Measurements from ENCODE around the gene USP24. TPM values are rescaled to one million over a fixed set of nuclear protein-coding genes. Genes with fewer than 3 reads are reported as not detected.

The USP24 gene
- total and polyA plus RNA-seq, 7 experiments from 2014 or later, result 4.7 to 91.4 (median 71.7) TPM

DNA sequence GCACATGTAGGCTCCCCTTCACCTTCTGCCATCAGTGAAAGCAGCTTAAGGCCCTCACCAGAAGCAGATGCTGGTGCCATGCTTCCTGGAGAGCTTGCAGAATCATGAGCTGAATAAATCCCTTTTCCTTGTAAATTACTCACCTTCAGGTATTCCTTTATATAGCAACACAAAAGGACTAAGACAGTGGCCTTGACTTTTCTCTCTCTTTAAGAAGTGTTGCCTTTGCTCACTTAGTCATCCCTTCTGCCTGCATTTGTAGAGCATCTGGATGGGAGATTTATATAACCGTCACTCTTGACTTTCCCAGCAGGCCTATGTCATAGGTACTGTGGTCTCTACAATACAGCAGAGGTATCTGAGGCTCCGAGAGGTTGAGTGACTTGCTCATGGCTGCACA, 172.2 kb downstream of the USP24 start:
- no peaks in the 10 kb centered on the region for H3K9me3 Mint-ChIP-seq
- Histone ChIP-seq H3K4me3 (ENCODE audit: low read length) (no peak overlapping the region), H3K36me3 (ENCODE audit: control insufficient read depth in 2 of 3, insufficient read depth in 3 of 3, low read length in 3 of 3) (no peaks in the 10 kb centered on the region), H3K27ac (ENCODE audit: low read depth, low read length) (no peak overlapping the region), H3K9me3 (ENCODE audit: control insufficient read depth in 2 of 3, low read length in 3 of 3) (no peaks in the 10 kb centered on the region), H3K4me1 (ENCODE audit: control insufficient read depth in 2 of 2, insufficient read depth in 2 of 2, low read length in 2 of 2) (no peaks in the 10 kb centered on the region), H3K27me3 (ENCODE audit: control insufficient read depth in 2 of 2, insufficient read depth in 2 of 2, low read length in 2 of 2) (no peaks in the 10 kb centered on the region)
- peaks cover 0 to 4% (median 0%) of the 10 kb centered on the region in 7 donors for H3K4me1 Mint-ChIP-seq
- H3K4me3 Mint-ChIP-seq, result no peak overlapping the region
- intact Hi-C loops (cut with micrococcal nuclease), result no loop called here
- H3K27ac Mint-ChIP-seq, result no peak overlapping the region
- POLR2A ChIA-PET, result no interaction called here
- no peaks in the 10 kb centered on the region for H3K36me3 Mint-ChIP-seq
- peaks cover 21 to 50% (median 35%) of the 10 kb centered on the region in 5 donors for H3K27me3 Mint-ChIP-seq
- CTCF ChIA-PET, result no interaction called here
- ATAC-seq, result no peak
- DNase-seq, result no peak

DNA sequence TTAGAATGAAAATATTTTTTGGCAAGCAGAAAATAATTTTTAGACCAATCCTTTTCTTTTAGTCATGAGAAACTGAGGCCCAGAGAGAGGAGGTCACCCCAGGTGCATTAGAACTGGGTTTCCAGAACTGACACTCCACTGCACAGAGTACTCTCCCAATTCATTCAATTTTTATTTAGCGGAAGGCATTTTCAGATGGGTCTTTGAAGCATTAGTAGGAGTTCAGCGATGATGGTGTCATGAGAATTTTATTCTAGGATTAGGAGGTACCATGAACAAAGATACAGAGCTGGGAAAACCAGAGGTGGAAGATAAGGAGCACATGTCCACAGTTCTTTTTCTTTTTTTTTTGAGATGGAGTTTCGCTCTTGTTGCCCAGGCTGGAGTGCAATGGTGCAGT, 173.6 kb downstream of the USP24 start:
- peaks cover 31 to 60% (median 40%) of the 10 kb centered on the region in 5 donors for H3K27me3 Mint-ChIP-seq
- peaks cover 0 to 4% (median 0%) of the 10 kb centered on the region in 7 donors for H3K4me1 Mint-ChIP-seq
- DNase-seq (no peak), ATAC-seq (no peak)
- H3K9me3 ChIP-seq (ENCODE audit: control insufficient read depth in 2 of 3, low read length in 3 of 3), result no peaks in the 10 kb centered on the region
- H3K36me3 ChIP-seq (ENCODE audit: control insufficient read depth in 2 of 3, insufficient read depth in 3 of 3, low read length in 3 of 3), result no peaks in the 10 kb centered on the region
- no peaks in the 10 kb centered on the region for H3K27me3 ChIP-seq (ENCODE audit: control insufficient read depth in 2 of 2, insufficient read depth in 2 of 2, low read length in 2 of 2)
- H3K27ac Mint-ChIP-seq, result no peak overlapping the region
- H3K36me3 Mint-ChIP-seq, result no peaks in the 10 kb centered on the region
- H3K4me3 Mint-ChIP-seq, result no peak overlapping the region
- intact Hi-C loops (cut with micrococcal nuclease), result no loop called here
- no peaks in the 10 kb centered on the region for H3K4me1 ChIP-seq (ENCODE audit: control insufficient read depth in 2 of 2, insufficient read depth in 2 of 2, low read length in 2 of 2)
- H3K4me3 ChIP-seq (ENCODE audit: low read length), result no peak overlapping the region
- H3K9me3 Mint-ChIP-seq, result no peaks in the 10 kb centered on the region
- H3K27ac ChIP-seq (ENCODE audit: low read depth, low read length), result no peak overlapping the region
- CTCF ChIA-PET, result no interaction called here
- POLR2A ChIA-PET, result no interaction called here

DNA sequence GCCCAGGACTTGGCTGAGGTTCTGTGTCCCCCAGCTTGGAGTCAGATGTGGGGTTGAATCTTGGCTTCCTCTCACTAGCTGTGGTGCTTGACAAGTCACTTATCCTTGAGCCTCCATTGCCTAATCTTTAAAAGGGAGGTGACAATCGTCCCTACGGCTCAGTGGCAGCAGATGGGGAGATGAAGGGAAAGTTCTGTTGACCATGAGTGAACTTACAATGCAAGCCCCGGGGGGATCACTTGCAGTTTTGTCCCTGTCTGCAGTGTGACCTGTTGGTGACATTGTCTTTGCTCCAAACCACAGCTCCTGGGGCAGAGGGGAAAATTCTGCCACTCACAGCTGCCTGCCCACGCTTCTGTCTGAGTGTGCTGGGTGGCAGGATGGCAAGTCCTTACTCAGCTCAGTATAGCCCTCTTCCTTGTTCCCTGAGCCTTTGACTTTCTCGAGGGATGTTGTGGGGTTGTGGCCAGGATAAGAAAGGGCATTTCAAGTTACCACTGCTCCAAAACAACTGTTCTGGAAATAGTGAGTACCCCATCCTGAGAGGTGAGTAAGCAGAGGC, 174.2 kb downstream of the USP24 start:
- H3K27ac Mint-ChIP-seq, result no peak overlapping the region
- no peaks in the 10 kb centered on the region for H3K27me3 ChIP-seq (ENCODE audit: control insufficient read depth in 2 of 2, insufficient read depth in 2 of 2, low read length in 2 of 2)
- DNase-seq (no peak), ATAC-seq (no peak)
- peaks cover 0 to 4% (median 0%) of the 10 kb centered on the region in 7 donors for H3K4me1 Mint-ChIP-seq
- H3K36me3 ChIP-seq (ENCODE audit: control insufficient read depth in 2 of 3, insufficient read depth in 3 of 3, low read length in 3 of 3), result no peaks in the 10 kb centered on the region
- H3K27me3 Mint-ChIP-seq, result peaks cover 36 to 65% (median 45%) of the 10 kb centered on the region in 5 donors
- H3K9me3 Mint-ChIP-seq, result no peaks in the 10 kb centered on the region
- intact Hi-C loops (cut with micrococcal nuclease), result no loop called here
- H3K9me3 ChIP-seq (ENCODE audit: control insufficient read depth in 2 of 3, low read length in 3 of 3), result no peaks in the 10 kb centered on the region
- ChIA-PET CTCF (no interaction called here), POLR2A (no interaction called here)
- no peak overlapping the region for H3K4me3 Mint-ChIP-seq
- no peaks in the 10 kb centered on the region for H3K4me1 ChIP-seq (ENCODE audit: control insufficient read depth in 2 of 2, insufficient read depth in 2 of 2, low read length in 2 of 2)
- no peak overlapping the region for H3K27ac ChIP-seq (ENCODE audit: low read depth, low read length)
- H3K4me3 ChIP-seq (ENCODE audit: low read length), result no peak overlapping the region
- no peaks in the 10 kb centered on the region for H3K36me3 Mint-ChIP-seq

DNA sequence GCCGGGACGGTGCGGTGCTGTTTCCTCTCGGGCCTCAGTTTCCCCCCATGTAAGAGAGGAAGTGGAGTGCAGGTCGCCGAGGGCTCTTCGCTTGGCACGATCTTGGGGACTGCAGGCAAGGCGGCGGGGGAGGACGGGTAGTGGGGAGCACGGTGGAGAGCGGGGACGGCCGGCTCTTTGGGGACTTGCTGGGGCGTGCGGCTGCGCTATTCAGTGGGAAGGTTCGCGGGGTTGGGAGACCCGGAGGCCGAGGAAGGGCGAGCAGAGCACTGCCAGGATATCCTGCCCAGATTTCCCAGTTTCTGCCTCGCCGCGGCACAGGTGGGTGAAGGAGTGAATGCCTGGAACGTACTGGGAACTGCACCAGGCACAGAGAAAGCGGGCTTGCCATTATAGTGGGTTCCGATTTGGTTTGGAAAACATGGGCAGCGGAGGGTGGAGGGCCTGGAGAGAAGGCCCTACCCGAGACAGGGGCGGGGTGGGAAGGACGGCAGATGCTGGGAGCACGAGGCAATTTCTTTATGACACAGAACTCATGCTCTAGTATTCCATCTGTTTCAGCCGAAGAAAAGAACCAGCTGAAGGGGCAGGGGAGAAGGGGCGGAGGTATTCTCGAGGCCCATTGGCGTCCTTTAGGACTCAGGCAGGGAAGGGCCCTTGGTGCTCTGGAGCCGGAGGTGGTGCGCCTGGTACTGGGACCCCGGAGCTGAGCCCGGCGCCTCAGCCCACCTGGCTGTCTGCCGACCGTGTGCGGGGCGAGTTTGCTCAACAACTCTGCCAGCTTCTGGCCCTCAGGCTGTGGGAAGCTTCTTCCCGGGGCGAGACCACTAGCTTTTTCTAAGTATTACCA, 174.9 kb downstream of the USP24 start:
- H3K9me3 Mint-ChIP-seq, result no peaks in the 10 kb centered on the region
- Histone ChIP-seq H3K27ac (ENCODE audit: low read depth, low read length) (no peak overlapping the region), H3K4me1 (ENCODE audit: control insufficient read depth in 2 of 2, insufficient read depth in 2 of 2, low read length in 2 of 2) (no peaks in the 10 kb centered on the region), H3K9me3 (ENCODE audit: control insufficient read depth in 2 of 3, low read length in 3 of 3) (no peaks in the 10 kb centered on the region), H3K27me3 (ENCODE audit: control insufficient read depth in 2 of 2, insufficient read depth in 2 of 2, low read length in 2 of 2) (no peaks in the 10 kb centered on the region), H3K36me3 (ENCODE audit: control insufficient read depth in 2 of 3, insufficient read depth in 3 of 3, low read length in 3 of 3) (no peaks in the 10 kb centered on the region), H3K4me3 (ENCODE audit: low read length) (no peak overlapping the region)
- H3K4me3 Mint-ChIP-seq, result no peak overlapping the region
- DNase-seq (no peak), ATAC-seq (no peak)
- intact Hi-C loops (cut with micrococcal nuclease), result no loop called here
- H3K36me3 Mint-ChIP-seq, result no peaks in the 10 kb centered on the region
- H3K27ac Mint-ChIP-seq, result no peak overlapping the region
- peaks cover 43 to 72% (median 52%) of the 10 kb centered on the region in 5 donors for H3K27me3 Mint-ChIP-seq
- ChIA-PET POLR2A (no interaction called here), CTCF (no interaction called here)
- peaks cover 0 to 6% (median 0%) of the 10 kb centered on the region in 7 donors for H3K4me1 Mint-ChIP-seq

DNA sequence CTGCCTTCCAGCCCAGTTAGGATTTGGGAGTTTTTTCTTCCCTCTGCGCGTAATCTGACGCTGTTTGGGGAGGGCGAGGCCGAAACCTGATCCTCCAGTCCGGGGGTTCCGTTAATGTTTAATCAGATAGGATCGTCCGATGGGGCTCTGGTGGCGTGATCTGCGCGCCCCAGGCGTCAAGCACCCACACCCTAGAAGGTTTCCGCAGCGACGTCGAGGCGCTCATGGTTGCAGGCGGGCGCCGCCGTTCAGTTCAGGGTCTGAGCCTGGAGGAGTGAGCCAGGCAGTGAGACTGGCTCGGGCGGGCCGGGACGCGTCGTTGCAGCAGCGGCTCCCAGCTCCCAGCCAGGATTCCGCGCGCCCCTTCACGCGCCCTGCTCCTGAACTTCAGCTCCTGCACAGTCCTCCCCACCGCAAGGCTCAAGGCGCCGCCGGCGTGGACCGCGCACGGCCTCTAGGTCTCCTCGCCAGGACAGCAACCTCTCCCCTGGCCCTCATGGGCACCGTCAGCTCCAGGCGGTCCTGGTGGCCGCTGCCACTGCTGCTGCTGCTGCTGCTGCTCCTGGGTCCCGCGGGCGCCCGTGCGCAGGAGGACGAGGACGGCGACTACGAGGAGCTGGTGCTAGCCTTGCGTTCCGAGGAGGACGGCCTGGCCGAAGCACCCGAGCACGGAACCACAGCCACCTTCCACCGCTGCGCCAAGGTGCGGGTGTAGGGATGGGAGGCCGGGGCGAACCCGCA, 175.7 kb downstream of the USP24 start, which contains the start of gene PCSK9:
Gene PCSK9, plus strand, starts transcription at position 207 of the 741 bp plus-strand sequence. Its CDS starts 290 bp downstream, at position 497.
- H3K4me1 Mint-ChIP-seq, result peaks cover 0 to 6% (median 0%) of the 10 kb centered on the region in 7 donors
- H3K27ac ChIP-seq (ENCODE audit: low read depth, low read length), result no peak within 1 kb of the TSS
- H3K4me3 ChIP-seq (ENCODE audit: low read length), result no peak within 1 kb of the TSS
- peaks cover 50 to 77% (median 58%) of the 10 kb centered on the region in 5 donors for H3K27me3 Mint-ChIP-seq
- H3K36me3 Mint-ChIP-seq, result no peaks in the 10 kb centered on the region
- no peaks in the 10 kb centered on the region for H3K27me3 ChIP-seq (ENCODE audit: control insufficient read depth in 2 of 2, insufficient read depth in 2 of 2, low read length in 2 of 2)
- no peak within 1 kb of the TSS for H3K4me3 Mint-ChIP-seq
- H3K27ac Mint-ChIP-seq, result peak within 1 kb of the TSS in 1 of 9 donors; percentile 39
- ChIA-PET POLR2A (no interaction called here), CTCF (no interaction called here)
- no peaks in the 10 kb centered on the region for H3K9me3 ChIP-seq (ENCODE audit: control insufficient read depth in 2 of 3, low read length in 3 of 3)
- ATAC-seq, result no peak
- no peaks in the 10 kb centered on the region for H3K9me3 Mint-ChIP-seq
- no peaks in the 10 kb centered on the region for H3K4me1 ChIP-seq (ENCODE audit: control insufficient read depth in 2 of 2, insufficient read depth in 2 of 2, low read length in 2 of 2)
- H3K36me3 ChIP-seq (ENCODE audit: control insufficient read depth in 2 of 3, insufficient read depth in 3 of 3, low read length in 3 of 3), result no peaks in the 10 kb centered on the region
- no peak for DNase-seq
- intact Hi-C loops (cut with micrococcal nuclease), result no loop called here

DNA sequence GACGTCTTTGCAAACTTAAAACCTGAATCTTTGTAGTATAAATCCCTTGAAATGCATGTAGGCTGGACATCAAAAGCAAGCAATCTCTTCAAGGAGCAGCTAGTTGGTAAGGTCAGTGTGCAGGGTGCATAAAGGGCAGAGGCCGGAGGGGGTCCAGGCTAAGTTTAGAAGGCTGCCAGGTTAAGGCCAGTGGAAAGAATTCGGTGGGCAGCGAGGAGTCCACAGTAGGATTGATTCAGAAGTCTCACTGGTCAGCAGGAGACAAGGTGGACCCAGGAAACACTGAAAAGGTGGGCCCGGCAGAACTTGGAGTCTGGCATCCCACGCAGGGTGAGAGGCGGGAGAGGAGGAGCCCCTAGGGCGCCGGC, 176.2 kb downstream of the USP24 start:
- no peak overlapping the region for H3K4me3 ChIP-seq (ENCODE audit: low read length)
- H3K27ac Mint-ChIP-seq, result peak overlapping the region in 1 of 9 donors; percentile 39
- peaks cover 0 to 6% (median 0%) of the 10 kb centered on the region in 7 donors for H3K4me1 Mint-ChIP-seq
- intact Hi-C loops (cut with micrococcal nuclease), result no loop called here
- H3K27ac ChIP-seq (ENCODE audit: low read depth, low read length), result no peak overlapping the region
- no peaks in the 10 kb centered on the region for H3K36me3 Mint-ChIP-seq
- no peak for ATAC-seq
- H3K9me3 Mint-ChIP-seq, result no peaks in the 10 kb centered on the region
- no peak overlapping the region for H3K4me3 Mint-ChIP-seq
- DNase-seq, result no peak
- H3K27me3 Mint-ChIP-seq, result peaks cover 52 to 82% (median 63%) of the 10 kb centered on the region in 5 donors
- no peaks in the 10 kb centered on the region for H3K27me3 ChIP-seq (ENCODE audit: control insufficient read depth in 2 of 2, insufficient read depth in 2 of 2, low read length in 2 of 2)
- no peaks in the 10 kb centered on the region for H3K9me3 ChIP-seq (ENCODE audit: control insufficient read depth in 2 of 3, low read length in 3 of 3)
- H3K36me3 ChIP-seq (ENCODE audit: control insufficient read depth in 2 of 3, insufficient read depth in 3 of 3, low read length in 3 of 3), result no peaks in the 10 kb centered on the region
- ChIA-PET POLR2A (no interaction called here), CTCF (no interaction called here)
- H3K4me1 ChIP-seq (ENCODE audit: control insufficient read depth in 2 of 2, insufficient read depth in 2 of 2, low read length in 2 of 2), result no peaks in the 10 kb centered on the region

Data from naive thymus-derived CD4-positive, alpha-beta T cell (primary cell).